ACHN (cell line): ENCODE measurements around the gene DEDD2.

Source experiments
- DNase-seq: peaks from one replicate; pipeline ENCODE4 v3.0.0-alpha.2; 2015
- in situ Hi-C: cut with HindIII; loops from 2 replicates; pipeline ENCODE4 v1.10.0; 2017; ENCODE audit warnings: low sequenced_read_pairs, low pct_ligation_motif_present, low pct_unique_long_range_greater_than_20kb

DEDD2 gene

GRCh38 chr19:42178791-42179674, 38.4 kb downstream of the DEDD2 start:
- peak; percentile 10 for DNase-seq
- in situ Hi-C loops = no loop called here

- DNase-seq = no peak
- in situ Hi-C loops = no loop called here
These were observed 39.8 kb downstream of the DEDD2 start for GRCh38 chr19:42177686-42178019.

DNA sequence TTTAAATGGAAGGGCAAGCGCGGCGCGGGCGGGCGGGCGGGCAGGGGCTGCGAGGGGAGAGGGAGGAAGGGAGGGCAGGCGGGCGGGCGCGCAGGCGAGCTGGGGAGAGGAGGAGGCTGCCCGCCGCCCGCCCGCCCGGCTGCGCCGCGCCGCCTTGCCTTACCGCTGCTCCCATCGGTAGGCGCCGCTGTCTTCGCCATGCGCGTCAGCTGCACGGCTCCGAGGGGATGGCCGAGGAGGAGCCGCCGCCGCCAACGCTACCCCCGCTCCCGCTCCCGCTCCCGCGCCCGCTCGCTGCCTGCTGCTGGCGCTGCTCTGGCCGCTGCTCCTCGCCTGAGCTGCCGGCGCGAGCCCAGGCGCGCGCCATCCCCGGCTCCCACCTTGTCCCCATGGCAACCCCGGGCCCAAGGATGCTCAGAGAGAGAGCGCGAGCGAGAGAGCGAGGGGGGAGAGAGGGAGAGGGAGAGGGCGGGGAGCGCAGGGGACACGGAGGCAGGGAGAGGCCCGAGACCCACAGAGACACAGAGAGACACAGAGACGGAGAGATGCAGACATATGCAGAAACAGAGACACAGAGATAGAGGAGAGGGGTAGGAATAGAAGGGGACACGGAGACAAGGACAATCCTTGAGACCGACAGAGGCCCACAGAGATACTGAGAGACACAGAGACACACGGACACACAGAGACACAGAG, 40.3 kb downstream of the DEDD2 start:
- peak; percentile 73 for DNase-seq
- in situ Hi-C loops = no loop called here

- in situ Hi-C loops = no loop called here
- no peak for DNase-seq
These were observed 40.9 kb downstream of the DEDD2 start for GRCh38 chr19:42176649-42176989.

- in situ Hi-C loops = no loop called here
- peak; percentile 18 for DNase-seq
These were observed 41.4 kb downstream of the DEDD2 start for GRCh38 chr19:42175952-42176648.

GRCh38 chr19:42174958-42175734, 42.3 kb downstream of the DEDD2 start:
- DNase-seq = no peak
- in situ Hi-C loops = no loop called here

GRCh38 chr19:42174188-42174587, 43.3 kb downstream of the DEDD2 start:
- no peak for DNase-seq
- in situ Hi-C loops = no loop called here

GRCh38 chr19:42173695-42174094, 43.8 kb downstream of the DEDD2 start:
- no peak for DNase-seq
- in situ Hi-C loops = no loop called here

GRCh38 chr19:42172261-42172660, 45.2 kb downstream of the DEDD2 start:
- no peak for DNase-seq
- in situ Hi-C loops = no loop called here

GRCh38 chr19:42170715-42171114, 46.8 kb downstream of the DEDD2 start:
- in situ Hi-C loops = no loop called here
- DNase-seq = no peak

DNA sequence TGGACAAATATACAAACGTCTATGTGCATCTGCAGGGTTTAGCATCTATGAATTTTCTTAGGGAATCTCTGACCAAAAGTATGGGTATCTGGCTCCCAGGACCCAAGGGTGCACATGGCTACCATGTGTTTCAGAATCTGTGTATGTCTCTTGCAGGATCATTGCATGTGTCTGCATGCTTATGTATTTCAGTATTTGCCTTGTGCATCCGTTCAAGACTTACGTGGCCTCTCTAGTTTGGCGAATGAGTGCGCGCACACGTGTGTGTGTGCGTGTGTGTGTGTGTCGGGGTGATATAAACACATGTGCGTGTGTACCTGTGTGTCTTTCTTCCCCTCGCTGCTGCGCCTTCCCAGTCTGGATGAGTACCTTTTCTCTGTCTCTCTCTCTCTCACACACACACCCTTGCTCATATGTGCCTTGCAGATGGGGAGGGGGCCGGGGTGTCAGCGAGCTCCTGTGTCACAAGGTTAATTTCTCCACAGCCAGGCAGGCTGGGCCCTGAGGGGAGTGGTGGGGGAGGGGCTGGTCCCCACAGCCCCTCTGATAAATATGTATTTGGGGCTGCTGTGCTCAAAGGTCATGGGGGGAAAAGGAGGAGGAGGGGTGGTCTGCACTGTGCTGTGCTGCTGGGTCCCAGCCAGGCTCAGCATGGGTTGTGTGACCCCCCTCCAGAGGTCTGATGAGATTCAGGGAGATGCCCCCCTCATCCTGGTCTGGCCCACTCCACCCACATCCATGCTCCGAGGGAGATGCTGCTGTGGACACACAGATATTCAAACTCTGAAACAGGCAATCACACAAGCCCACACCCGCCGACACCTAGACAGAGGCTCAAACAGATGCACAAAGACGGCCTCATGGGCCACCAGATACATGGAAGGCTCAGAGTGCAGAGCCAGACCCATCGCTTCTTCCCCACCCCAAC, 47.7 kb downstream of the DEDD2 start:
- in situ Hi-C loops = no loop called here
- no peak for DNase-seq

GRCh38 chr19:42168206-42168605, 49.3 kb downstream of the DEDD2 start:
- in situ Hi-C loops = no loop called here
- DNase-seq = no peak

DNA sequence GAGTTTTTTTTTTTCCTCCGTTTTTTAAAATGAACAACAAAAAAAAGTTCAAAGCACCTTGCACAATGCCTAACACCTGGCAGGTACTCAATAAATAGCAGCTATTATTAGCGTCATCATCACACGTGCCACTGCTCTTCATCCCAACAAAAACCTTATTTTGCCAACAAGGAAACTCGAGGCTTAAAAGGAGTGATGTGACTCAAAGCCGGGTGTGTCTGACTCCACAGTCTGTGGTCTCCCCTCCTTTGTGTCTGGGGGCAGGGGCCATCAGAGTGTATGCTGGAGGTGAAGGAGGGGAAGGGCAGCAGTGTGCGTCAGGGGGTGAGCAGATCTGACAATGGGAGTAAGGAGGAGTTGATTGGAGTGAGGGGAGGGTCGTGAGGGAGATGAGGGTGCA, 51.2 kb downstream of the DEDD2 start:
- in situ Hi-C loops = no loop called here
- no peak for DNase-seq

DNA sequence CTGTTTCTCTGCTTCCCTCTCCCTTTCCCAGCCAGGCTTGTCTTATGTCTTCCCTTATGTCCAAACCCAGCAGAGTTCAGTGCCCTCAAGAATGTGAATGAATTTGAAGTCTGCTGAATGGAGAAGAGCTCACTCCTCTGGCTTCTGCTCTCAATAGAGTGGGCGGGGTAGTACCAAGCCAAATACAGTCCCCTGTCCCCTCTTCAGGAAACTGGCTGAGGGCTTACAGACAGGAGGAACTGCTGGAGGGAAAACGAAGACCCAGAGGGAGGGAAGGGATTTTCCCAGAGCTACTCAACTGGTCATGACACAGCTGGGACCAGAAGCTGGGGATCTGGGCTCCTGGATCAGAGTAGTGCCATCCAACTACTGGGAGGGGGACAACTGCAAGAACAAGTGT, 52.3 kb downstream of the DEDD2 start:
- in situ Hi-C loops = no loop called here
- DNase-seq = no peak

- in situ Hi-C loops = no loop called here
- DNase-seq = no peak
These were observed 55.7 kb downstream of the DEDD2 start for GRCh38 chr19:42161616-42162263.

DNA sequence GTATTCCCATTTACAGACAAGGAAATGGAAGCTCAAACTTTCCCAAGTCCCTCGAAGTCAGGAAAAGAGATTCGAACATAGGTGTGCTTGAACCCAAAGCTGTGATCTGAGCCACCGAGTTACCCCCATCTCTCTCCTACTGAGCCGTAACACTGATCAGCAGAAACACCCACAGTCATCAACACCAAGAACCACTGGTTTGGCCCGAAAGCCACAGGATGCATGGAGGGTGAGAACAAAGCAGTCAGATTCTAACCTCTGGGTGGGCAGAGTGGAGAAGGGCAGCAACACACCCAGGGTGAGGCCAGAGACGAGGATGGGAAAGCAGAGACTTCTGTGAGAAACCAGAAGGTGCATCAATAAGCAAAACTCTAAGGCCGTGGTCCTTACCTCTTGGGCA, 57.5 kb downstream of the DEDD2 start:
- in situ Hi-C loops = no loop called here

GRCh38 chr19:42158926-42159325, 58.6 kb downstream of the DEDD2 start:
- in situ Hi-C loops = no loop called here
- DNase-seq = no peak

More for the DNA sequence above, 57.5 kb downstream of the DEDD2 start:
- DNase-seq = no peak
